Measurements from ENCODE around the gene CEP83. TPM values are rescaled to one million over a fixed set of nuclear protein-coding genes. Genes with fewer than 3 reads are reported as not detected.

Gene CEP83
- total and polyA plus RNA-seq, 12 donors = 4.2 to 20.5 (median 10.2) TPM

DNA sequence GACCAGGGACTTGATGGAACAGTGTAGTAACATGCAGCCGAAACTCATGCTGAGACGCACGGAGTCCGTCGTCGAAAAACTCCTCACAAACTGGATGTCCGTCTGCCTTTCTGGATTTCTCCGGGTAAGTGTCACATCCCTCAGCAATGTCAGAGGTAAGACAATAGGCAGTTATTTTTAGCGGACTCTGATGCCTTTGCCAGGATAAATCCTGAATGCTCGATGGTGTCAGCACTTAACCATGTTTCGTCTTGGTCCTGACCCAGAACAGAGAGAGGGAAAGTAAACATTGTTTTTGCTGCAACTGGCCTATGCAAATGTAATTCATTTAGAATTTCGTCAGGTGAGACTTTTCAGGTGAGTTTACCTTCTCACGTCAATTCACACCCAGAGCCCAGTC, 198.9 kb downstream of the CEP83 start:
- peaks cover 0 to 37% (median 0%) of the 10 kb centered on the region in 9 donors for H3K36me3 ChIP-seq
- no peak overlapping the region for H3K4me3 ChIP-seq
- peaks cover 0 to 54% (median 38%) of the 10 kb centered on the region in 9 donors for H3K4me1 ChIP-seq
- H3K27me3 ChIP-seq = no peaks in the 10 kb centered on the region
- WGBS, 2 donors = 51 to 54% methylated on average over 13 of the region's 13 CpGs
- DNase-seq (no peak), ATAC-seq (peak in 6 of 8 donors; percentile 18 to 69 (median 42))
- intact Hi-C loops (cut with DNase I) = loop anchor here in 1 of 10 donors (10.0 kb wide), 1 partner anchor 116 kb away; the partner anchor contains the start of gene PLXNC1
- H3K27ac ChIP-seq = peak overlapping the region in 9 of 10 donors; percentile 14 to 94 (median 84)
- TF ChIP-seq, protein P1, sequence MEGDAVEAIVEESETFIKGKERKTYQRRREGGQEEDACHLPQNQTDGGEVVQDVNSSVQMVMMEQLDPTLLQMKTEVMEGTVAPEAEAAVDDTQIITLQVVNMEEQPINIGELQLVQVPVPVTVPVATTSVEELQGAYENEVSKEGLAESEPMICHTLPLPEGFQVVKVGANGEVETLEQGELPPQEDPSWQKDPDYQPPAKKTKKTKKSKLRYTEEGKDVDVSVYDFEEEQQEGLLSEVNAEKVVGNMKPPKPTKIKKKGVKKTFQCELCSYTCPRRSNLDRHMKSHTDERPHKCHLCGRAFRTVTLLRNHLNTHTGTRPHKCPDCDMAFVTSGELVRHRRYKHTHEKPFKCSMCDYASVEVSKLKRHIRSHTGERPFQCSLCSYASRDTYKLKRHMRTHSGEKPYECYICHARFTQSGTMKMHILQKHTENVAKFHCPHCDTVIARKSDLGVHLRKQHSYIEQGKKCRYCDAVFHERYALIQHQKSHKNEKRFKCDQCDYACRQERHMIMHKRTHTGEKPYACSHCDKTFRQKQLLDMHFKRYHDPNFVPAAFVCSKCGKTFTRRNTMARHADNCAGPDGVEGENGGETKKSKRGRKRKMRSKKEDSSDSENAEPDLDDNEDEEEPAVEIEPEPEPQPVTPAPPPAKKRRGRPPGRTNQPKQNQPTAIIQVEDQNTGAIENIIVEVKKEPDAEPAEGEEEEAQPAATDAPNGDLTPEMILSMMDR (IDR thresholded peaks at IDR 0.05) = no peak
- no peaks in the 10 kb centered on the region for H3K9me3 ChIP-seq

DNA sequence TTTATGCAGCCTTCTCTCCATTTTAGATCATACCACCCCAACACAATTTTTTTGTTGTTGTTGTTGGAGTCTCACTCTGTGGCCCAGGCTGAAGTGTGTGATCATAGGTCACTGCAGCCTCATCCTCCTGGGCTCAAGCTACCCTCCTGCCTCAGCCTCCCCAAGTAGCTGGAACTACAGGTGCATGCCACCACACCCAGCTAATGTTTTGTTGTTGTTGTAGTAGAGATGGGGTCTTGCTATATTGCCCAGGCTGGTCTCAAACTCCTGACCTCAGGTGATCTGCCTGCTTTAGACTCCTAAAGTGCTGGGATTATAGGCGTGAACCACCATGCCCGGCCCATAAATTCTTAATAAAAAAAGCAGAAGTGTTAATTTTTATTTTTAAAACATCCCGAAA, 199.7 kb downstream of the CEP83 start:
- Histone ChIP-seq H3K9me3 (no peaks in the 10 kb centered on the region), H3K27me3 (no peaks in the 10 kb centered on the region), H3K27ac (peak overlapping the region in 5 of 10 donors; percentile 44 to 92 (median 84)), H3K4me3 (no peak overlapping the region), H3K4me1 (peaks cover 0 to 58% (median 38%) of the 10 kb centered on the region in 9 donors), H3K36me3 (peaks cover 0 to 40% (median 0%) of the 10 kb centered on the region in 9 donors)
- TF ChIP-seq, protein P1 (IDR thresholded peaks at IDR 0.05) = no peak
- WGBS, 2 donors = 86 to 96% methylated on average over 3 of the region's 3 CpGs
- intact Hi-C loops (cut with DNase I) = loop anchor here in 1 of 10 donors (10.0 kb wide), 1 partner anchor 115 kb away; the partner anchor contains the start of gene PLXNC1
- DNase-seq (no peak), ATAC-seq (no peak)

DNA sequence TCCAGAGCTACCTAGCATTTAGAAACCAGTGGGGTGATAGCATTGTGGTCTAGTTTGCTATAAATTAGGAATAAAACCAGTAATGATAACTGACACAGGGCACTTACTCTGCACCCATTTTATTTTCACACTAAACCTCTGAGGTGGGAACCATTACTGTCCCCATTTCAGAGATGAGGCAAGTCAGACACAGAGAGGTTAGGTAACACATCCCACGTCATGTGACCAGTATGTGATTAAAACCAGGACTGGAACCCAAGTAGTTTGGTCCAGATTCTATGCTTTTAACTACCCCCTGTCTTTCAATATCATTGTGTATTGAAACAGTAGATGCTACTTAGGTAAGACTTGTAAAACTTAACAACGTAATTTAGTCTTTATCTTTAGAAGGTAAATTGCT, 201.1 kb downstream of the CEP83 start:
- Histone ChIP-seq H3K27me3 (no peaks in the 10 kb centered on the region), H3K36me3 (peaks cover 0 to 38% (median 0%) of the 10 kb centered on the region in 9 donors), H3K4me3 (no peak overlapping the region), H3K4me1 (peaks cover 0 to 48% (median 32%) of the 10 kb centered on the region in 9 donors), H3K27ac (no peak overlapping the region), H3K9me3 (no peaks in the 10 kb centered on the region)
- intact Hi-C loops (cut with DNase I) = loop anchor here in 1 of 10 donors (5.0 kb wide), 1 partner anchor 34 kb away; no protein-coding TSS in a partner anchor
- WGBS, 2 donors = 88 to 91% methylated on average over 2 of the region's 2 CpGs
- TF ChIP-seq, protein P1 (IDR thresholded peaks at IDR 0.05) = no peak
- no peak for DNase-seq
- no peak for ATAC-seq

Other genes starting within 250 kb of the CEP83 start
- 1 to 10 TPM; 1.3 to 7.3 (median 3.7) TPM for gene TMCC3, start 190.7 kb upstream of the CEP83 start, total RNA-seq
- gene TMCC3, start 190.7 kb upstream of the CEP83 start, polyA plus RNA-seq = 1 to 10 TPM in 1 of 2 donors, under 1 TPM in 1; 0.88 to 2.6 TPM

Data from heart right ventricle (tissue), 16 donors.